NCI-H2171 (cell line): Measurements from ENCODE around the gene SLC25A33.
"Not testable (repeated sequence)": the region's sequence is repeated elsewhere in the genome, so short reads cannot be mapped to it uniquely, and the experiment has no call there.

Experiments
- DNase-seq: peaks from one replicate; lab custom pipeline; 2025; lab: John Stamatoyannopoulos, UW

SLC25A33 gene

DNA sequence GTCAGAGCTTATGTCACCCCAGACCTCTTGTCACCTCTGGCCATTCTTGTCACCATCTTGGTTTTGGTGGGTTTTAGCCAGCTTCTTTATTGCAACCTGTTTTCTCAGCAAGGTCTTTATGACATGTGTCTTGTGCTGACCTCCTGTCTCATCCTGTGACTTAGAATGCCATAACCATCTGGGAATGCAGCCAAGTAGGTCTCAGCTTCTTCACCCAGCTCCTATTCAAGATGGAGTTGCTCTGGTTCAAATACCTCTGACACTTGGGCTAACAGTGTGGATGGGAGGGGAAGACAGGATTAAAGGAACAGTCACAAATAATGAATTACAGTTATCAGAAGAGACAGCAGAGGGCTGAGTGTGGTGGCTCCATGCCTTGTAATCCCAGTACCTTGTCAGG, 81.8 kb downstream of the SLC25A33 start:
- DNase-seq: no peak

- no peak for DNase-seq
These were observed 84.8 kb downstream of the SLC25A33 start for GRCh38 chr1:9624081-9624480.

- DNase-seq: not testable (repeated sequence)
These were observed 85.8 kb downstream of the SLC25A33 start for GRCh38 chr1:9625030-9625429.

DNA sequence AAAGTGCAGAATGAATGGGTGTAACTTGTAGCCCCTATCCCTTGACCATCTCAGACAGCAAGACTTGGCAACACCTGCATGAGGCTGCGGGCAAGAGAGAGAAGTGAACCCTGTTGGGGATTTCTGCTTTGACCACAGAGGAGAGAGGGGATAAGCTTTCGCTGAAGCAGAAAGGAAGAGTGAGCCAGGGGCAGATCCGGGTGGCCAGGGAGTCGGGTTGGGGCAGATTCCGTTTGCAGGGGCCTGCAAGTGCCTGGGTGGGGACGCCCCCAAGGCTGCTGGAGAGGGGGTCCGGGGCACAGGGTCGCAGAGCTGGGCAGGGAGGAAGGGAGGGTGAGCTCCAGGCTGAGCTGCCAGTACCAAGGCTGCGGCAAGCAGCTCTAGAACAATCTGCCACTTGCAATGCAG, 86.9 kb downstream of the SLC25A33 start:
- no peak for DNase-seq

GRCh38 chr1:9628541-9629444, 89.5 kb downstream of the SLC25A33 start:
- DNase-seq: no peak

DNA sequence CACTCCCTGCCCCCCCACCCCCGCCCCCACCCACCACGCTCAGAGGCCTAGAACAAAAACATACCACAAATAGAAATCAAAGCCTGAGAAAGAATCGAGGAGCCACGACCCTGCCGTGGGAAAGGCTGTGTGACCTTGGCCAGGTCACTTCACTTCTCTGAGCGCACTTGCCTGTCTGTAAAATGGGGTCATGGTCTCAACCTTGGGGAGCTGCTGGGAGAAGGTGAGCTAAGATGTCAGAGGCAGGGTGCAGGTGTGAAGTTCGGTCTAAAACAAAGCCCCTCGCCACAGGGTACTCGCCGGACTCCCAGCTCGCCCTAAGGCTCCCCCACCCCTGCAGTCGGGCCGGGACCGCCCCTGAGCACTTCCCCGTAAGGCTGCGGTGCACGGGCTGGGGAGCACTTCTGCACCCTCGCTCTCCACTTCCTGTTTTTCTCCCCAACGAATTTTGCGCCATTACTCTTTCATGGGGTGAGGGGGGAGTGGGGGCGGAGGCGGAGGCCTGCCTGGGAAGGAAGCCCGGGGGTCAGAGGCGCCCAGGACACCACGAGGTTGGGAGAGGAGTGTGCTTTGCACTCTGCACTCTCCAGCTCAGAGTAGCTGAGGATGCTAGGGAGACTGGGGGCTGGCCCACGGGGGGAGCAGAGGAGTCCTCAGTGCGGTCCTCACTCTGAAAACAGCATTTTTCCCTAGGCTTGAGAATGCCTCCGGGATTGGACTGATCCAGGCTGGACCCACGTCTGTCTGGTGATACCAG, 90.4 kb downstream of the SLC25A33 start:
- DNase-seq: no peak

DNA sequence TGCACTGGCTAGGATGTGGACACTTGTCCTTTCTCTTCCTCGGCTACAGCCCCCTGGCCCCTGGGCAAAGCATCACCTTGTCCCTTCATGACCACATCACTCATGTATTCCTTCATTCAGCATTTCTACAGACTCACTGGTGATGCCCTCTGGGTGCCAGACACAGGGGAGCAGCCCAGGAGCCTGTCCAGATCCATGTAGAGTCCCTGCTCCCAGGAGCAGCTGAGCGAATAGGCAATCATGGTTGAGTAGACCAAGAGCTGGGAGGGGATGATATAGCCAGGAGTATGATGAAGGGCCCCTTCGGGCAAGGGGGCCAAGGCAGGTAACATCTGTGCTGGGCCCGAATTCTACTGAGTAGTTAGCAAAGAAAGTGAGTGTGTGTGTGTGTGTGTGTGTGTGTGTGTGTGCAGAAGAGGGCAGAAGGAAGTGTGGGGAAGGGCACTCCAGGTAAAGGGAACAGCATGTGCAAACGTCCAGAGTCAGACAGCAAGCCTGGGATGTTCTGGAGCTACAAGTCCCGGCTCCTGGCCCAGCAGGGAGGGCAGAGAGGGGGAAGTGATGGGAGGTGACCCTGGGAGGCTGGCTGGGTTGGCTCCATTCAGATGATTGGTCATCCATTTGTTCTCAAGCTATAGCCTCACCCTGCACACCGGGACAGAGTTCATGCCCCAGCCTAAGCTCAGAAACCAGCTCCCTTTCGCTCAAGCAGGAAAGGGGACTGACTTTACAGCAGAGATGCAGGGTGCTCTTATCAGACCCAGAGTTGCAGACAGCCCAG, 91.3 kb downstream of the SLC25A33 start:
- DNase-seq: no peak

- DNase-seq: no peak
These were observed 92.3 kb downstream of the SLC25A33 start for GRCh38 chr1:9631613-9632012.

GRCh38 chr1:9633493-9633892, 94.2 kb downstream of the SLC25A33 start:
- DNase-seq: no peak

DNA sequence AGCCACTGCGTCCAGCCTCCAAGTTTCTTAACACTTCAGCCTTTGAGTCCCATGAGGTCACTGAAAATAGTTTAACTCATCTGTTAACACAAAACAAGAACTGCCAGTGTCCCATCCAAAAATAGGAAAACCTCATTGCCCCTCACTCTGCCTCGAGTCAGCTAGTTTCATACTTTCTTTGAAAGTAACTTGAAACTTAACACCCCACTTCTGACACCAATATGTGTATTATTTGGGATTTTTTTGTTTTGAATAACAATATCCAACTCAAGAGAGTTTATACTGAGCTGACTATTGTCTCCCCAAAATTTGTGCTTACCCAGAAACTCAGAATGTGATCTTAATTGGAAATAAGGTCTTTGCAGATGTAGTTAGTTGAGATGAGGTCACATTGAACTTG, 95.3 kb downstream of the SLC25A33 start:
- no peak for DNase-seq
